Keratinocyte (primary cell): ENCODE data around the gene IRX4. TPM values are rescaled to one million over a fixed set of nuclear protein-coding genes. Genes with fewer than 3 reads are reported as not detected.

ENCODE experiments used
- DNase-seq: peaks from one replicate; pipeline ENCODE4 v3.0.0-alpha.2; 2011; ENCODE audit warnings: low read depth, missing footprints, low spot score
- FAIRE-seq: peaks from 2 replicates; lab custom pipeline; 2011; peaks lifted over from hg19 to GRCh38; lab: Jason Lieb, UNC
- H2AFZ ChIP-seq: 2 replicates; pipeline ENCODE4 v1.6.0; 2012; ENCODE audit warnings: low read length, control low read depth, inconsistent platforms; ENCODE audit not compliant: control insufficient read depth
- H3K27ac ChIP-seq: 2 replicates; pipeline ENCODE4 v1.5.1; 2011; ENCODE audit warnings: low read length; ENCODE audit not compliant: control insufficient read depth, insufficient read depth
- H3K27me3 ChIP-seq: 3 replicates; pipeline ENCODE4 v1.6.0; 2011; ENCODE audit warnings: low read length; ENCODE audit not compliant: control insufficient read depth, insufficient read depth; ENCODE audit errors: extremely low read depth
- H3K36me3 ChIP-seq, 2 experiments: 2 replicates in 1 of 2; 3 replicates in 1 of 2; pipeline ENCODE4 v1.5.1; 2011; ENCODE audit warnings: low read length in 2 of 2, mild to moderate bottlenecking in 1 of 2; ENCODE audit not compliant: control insufficient read depth in 2 of 2, insufficient read depth in 2 of 2; ENCODE audit errors: extremely low read depth in 1 of 2
- H3K4me1 ChIP-seq: 3 replicates; pipeline ENCODE4 v1.5.1; 2011; ENCODE audit warnings: low read length; ENCODE audit not compliant: control insufficient read depth, insufficient read depth; ENCODE audit errors: extremely low read depth
- H3K4me2 ChIP-seq: 3 replicates; pipeline ENCODE4 v1.6.0; 2011; ENCODE audit warnings: low read depth, low read length; ENCODE audit not compliant: control insufficient read depth, insufficient read depth; ENCODE audit errors: extremely low read depth
- H3K4me3 ChIP-seq, 3 experiments: fragments of 200-600 bp in 1 of 3; sonication (generic) in 1 of 3; 2 replicates in 2 of 3; 3 replicates in 1 of 3; pipeline ENCODE4 v1.5.1; 2011 to 2016; ENCODE audit warnings: low read length in 3 of 3, mild to moderate bottlenecking in 3 of 3, control low read depth in 2 of 3, inconsistent platforms in 1 of 3, low read depth in 1 of 3, mixed read lengths in 1 of 3, mixed run types in 1 of 3, moderate library complexity in 1 of 3; ENCODE audit not compliant: control insufficient read depth in 2 of 3, insufficient read depth in 2 of 3; ENCODE audit errors: extremely low read depth in 1 of 3
- H3K79me2 ChIP-seq: 2 replicates; pipeline ENCODE4 v1.6.0; 2012; ENCODE audit warnings: low read length; ENCODE audit not compliant: control insufficient read depth, insufficient read depth
- H3K9ac ChIP-seq: 3 replicates; pipeline ENCODE4 v1.6.0; 2011; ENCODE audit warnings: low read length; ENCODE audit not compliant: control insufficient read depth, insufficient read depth; ENCODE audit errors: extremely low read depth
- H3K9me1 ChIP-seq: 3 replicates; pipeline ENCODE4 v1.6.0; 2011; ENCODE audit warnings: low read length; ENCODE audit not compliant: control insufficient read depth, insufficient read depth; ENCODE audit errors: extremely low read depth
- H3K9me3 ChIP-seq: 2 replicates; pipeline ENCODE4 v1.5.1; 2012; ENCODE audit warnings: low read depth, low read length; ENCODE audit not compliant: control insufficient read depth
- H4K20me1 ChIP-seq: 3 replicates; pipeline ENCODE4 v1.6.0; 2011; ENCODE audit warnings: low read length; ENCODE audit not compliant: control insufficient read depth, insufficient read depth; ENCODE audit errors: extremely low read depth
- CTCF ChIP-seq, 3 experiments: IDR thresholded peaks in 1 of 3; conservative IDR thresholded peaks in 1 of 3; optimal IDR thresholded peaks in 1 of 3; 2 replicates in 2 of 3; 3 replicates in 1 of 3; pipeline versions ENCODE3 to v1.5.1; 2011; ENCODE audit warnings: low read length in 3 of 3, mild to moderate bottlenecking in 3 of 3, moderate library complexity in 2 of 3, control low read depth in 1 of 3, inconsistent platforms in 1 of 3; ENCODE audit not compliant: insufficient read depth in 2 of 3; ENCODE audit errors: extremely low read depth in 1 of 3
- EZH2 ChIP-seq: IDR thresholded peaks from one replicate; pipeline ENCODE4 v1.6.1; 2012; ENCODE audit warnings: inconsistent platforms, mild to moderate bottlenecking, low read length, moderate library complexity
- dilution Hi-C: fragments of 300-500 bp; cut with MboI; formaldehyde crosslinking; loops from one replicate; pipeline ENCODE4 v1.7.0; 2020; ENCODE audit warnings: low sequenced_read_pairs; ENCODE audit not compliant: extremely low pct_ligation_motif_present
- polyA plus RNA-seq, 5 experiments: library from polyadenylated mRNA; depleted of rRNA in 3 of 5; stranded (reverse) in 3 of 5; stranded (forward) in 1 of 5; unstranded in 1 of 5; fragments of >200 nt; gene quantifications; 1 replicate in 1 of 5; 2 replicates in 3 of 5; 3 replicates in 1 of 5; pipeline versions ENCODE4 v1.2.1 to v1.2.3, GENCODE V29; 2011 to 2012; ENCODE audit warnings: missing spikeins in 2 of 5, low read depth in 1 of 5, low replicate concordance in 1 of 5

Gene IRX4
- polyA plus RNA-seq, 1 donor (not counting 4 experiments of a cell fraction or from before 2014, with no cell fraction given): 18.2 TPM

- no peaks in the 10 kb centered on the region for H3K27me3 ChIP-seq
Observed at GRCh38 chr5:1929108-1929991, 46.6 kb upstream of the IRX4 start.

DNA sequence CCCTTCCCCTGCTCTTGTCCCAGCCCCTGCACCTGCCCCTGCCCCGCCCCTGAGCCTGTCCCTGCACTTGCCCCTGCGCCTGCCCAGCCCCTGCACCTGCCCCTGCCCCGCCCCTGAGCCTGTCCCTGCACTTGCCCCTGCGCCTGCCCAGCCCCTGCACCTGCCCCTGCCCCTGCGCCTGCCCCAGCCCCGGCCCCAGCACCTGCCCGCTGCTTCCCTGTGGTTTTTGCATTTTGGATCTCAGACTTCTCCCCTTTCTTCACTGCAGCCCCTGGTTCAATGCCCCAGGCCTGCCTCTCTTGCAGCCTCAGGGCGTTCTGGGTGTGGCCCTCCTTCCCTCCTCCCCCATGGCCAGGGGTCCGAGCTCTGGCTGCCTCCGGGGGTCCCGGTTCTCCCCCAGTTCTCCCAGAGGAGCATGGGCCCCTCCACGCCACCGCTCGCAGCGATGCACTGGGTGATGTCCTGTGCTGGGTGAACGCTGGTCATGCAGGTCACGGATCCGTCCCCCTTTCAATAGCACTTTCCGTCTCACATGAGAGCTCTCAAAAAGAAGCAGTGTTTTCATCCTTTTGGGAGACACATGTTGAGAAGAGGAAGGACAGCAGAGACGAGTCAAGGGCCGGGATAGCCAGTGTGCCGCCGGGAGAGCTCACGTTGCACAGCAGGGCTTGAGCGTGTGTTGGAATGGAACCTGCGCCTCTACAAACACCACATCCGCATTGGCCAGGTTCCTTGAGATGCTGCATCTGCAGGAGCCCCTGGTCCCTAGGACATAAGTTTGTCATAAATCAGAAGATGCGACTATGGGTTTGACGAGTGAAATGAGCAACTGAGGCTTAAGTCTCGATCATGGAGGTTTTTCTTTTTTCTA lies 44.0 kb upstream of the IRX4 start:
- H3K27me3 ChIP-seq: no peaks in the 10 kb centered on the region
- no peak for FAIRE-seq
- dilution Hi-C loops: no loop called here

More at GRCh38 chr5:1929108-1929991, 46.6 kb upstream of the IRX4 start:
- Histone ChIP-seq H3K4me2 (no peak overlapping the region), H3K27ac (no peak overlapping the region), H3K79me2 (no peaks in the 10 kb centered on the region), H3K9me3 (no peaks in the 10 kb centered on the region), H3K36me3 (no peaks in the 10 kb centered on the region), H2AFZ (no peak overlapping the region), H4K20me1 (no peaks in the 10 kb centered on the region), H3K9me1 (no peaks in the 10 kb centered on the region), H3K4me1 (peaks cover 8% of the 10 kb centered on the region), H3K4me3 (no peak overlapping the region), H3K9ac (no peak overlapping the region)
- FAIRE-seq (peak; percentile 68), DNase-seq (no peak)
- TF ChIP-seq EZH2: no peak
- dilution Hi-C loops: no loop called here

More for the DNA sequence above, 44.0 kb upstream of the IRX4 start:
- Histone ChIP-seq H2AFZ (no peak overlapping the region), H3K27ac (no peak overlapping the region), H3K9ac (no peak overlapping the region), H3K36me3 (no peaks in the 10 kb centered on the region), H3K79me2 (no peaks in the 10 kb centered on the region), H3K9me1 (no peaks in the 10 kb centered on the region), H3K4me3 (no peak overlapping the region), H4K20me1 (no peaks in the 10 kb centered on the region), H3K4me2 (no peak overlapping the region), H3K4me1 (peaks cover 8% of the 10 kb centered on the region), H3K9me3 (no peaks in the 10 kb centered on the region)
- TF ChIP-seq CTCF (optimal IDR thresholded peaks at IDR 0.05 in 1 of 3, IDR thresholded peaks at IDR 0.05 in 1 of 3, conservative IDR thresholded peaks at IDR 0.05 in 1 of 3; ENCODE audit: extremely low read depth in 1 of 3, insufficient read depth in 2 of 3, low read length in 3 of 3) (no peak), EZH2 (no peak)
- no peak for DNase-seq
